Type B pancreatic cell (in vitro differentiated cells): ENCODE measurements around the gene KPNB1. TPM values are rescaled to one million over a fixed set of nuclear protein-coding genes. Genes with fewer than 3 reads are reported as not detected.

Experiments
- DNase-seq: peaks from one replicate; pipeline ENCODE4 v3.0.0; 2021; ENCODE audit warnings: mixed read lengths; ENCODE audit not compliant: unreplicated experiment; ENCODE audit errors: extremely low spot score
- H3K27ac Mint-ChIP-seq: 2 replicates; pipeline ENCODE4 v1.8.0; 2021; ENCODE audit warnings: mild to moderate bottlenecking, mixed read lengths
- H3K27me3 Mint-ChIP-seq: 2 replicates; pipeline ENCODE4 v1.8.0; 2021; ENCODE audit warnings: mixed read lengths
- H3K36me3 Mint-ChIP-seq: 2 replicates; pipeline ENCODE4 v1.8.0; 2021; ENCODE audit warnings: mixed read lengths
- H3K4me1 Mint-ChIP-seq: one replicate; pipeline ENCODE4 v1.8.0; 2021; ENCODE audit warnings: mixed read lengths; ENCODE audit not compliant: unreplicated experiment
- H3K4me3 Mint-ChIP-seq: 2 replicates; pipeline ENCODE4 v1.8.0; 2021; ENCODE audit warnings: mild to moderate bottlenecking, mixed read lengths
- H3K9me3 Mint-ChIP-seq: 2 replicates; pipeline ENCODE4 v1.8.0; 2021; ENCODE audit warnings: mixed read lengths
- CTCF ChIP-seq: fragments of 200-600 bp; sonication (generic); conservative IDR thresholded peaks from 2 replicates; pipeline ENCODE4 v1.5.0; 2021; ENCODE audit warnings: antibody characterized with exemption, mild to moderate bottlenecking
- total RNA-seq: library from RNA; stranded (reverse); gene quantifications from 2 replicates; pipeline ENCODE4 v1.2.1, GENCODE V29; 2021; ENCODE audit warnings: low replicate concordance

Gene KPNB1
- total RNA-seq, 1 donor from 2014 or later = 372 TPM

GRCh38 chr17:47690121-47690520, 40.4 kb downstream of the KPNB1 start:
- Mint-ChIP-seq H3K27ac (no peak overlapping the region), H3K36me3 (no peaks in the 10 kb centered on the region), H3K4me3 (no peak overlapping the region), H3K4me1 (peaks cover 28% of the 10 kb centered on the region), H3K9me3 (no peaks in the 10 kb centered on the region), H3K27me3 (no peaks in the 10 kb centered on the region)
- TF ChIP-seq CTCF = no peak
- no peak for DNase-seq

- DNase-seq = no peak
- Mint-ChIP-seq H3K9me3 (no peaks in the 10 kb centered on the region), H3K27ac (no peak overlapping the region), H3K27me3 (no peaks in the 10 kb centered on the region), H3K4me1 (peaks cover 21% of the 10 kb centered on the region), H3K4me3 (peak overlapping the region; percentile 92), H3K36me3 (no peaks in the 10 kb centered on the region)
- TF ChIP-seq CTCF = no peak
These were observed 42.6 kb downstream of the KPNB1 start for GRCh38 chr17:47692137-47692894.

GRCh38 chr17:47692895-47693730, 43.4 kb downstream of the KPNB1 start:
- TF ChIP-seq CTCF = no peak
- Mint-ChIP-seq H3K27me3 (no peaks in the 10 kb centered on the region), H3K27ac (peak overlapping the region; percentile 73), H3K9me3 (no peaks in the 10 kb centered on the region), H3K4me3 (peak overlapping the region; percentile 92), H3K4me1 (peaks cover 21% of the 10 kb centered on the region), H3K36me3 (no peaks in the 10 kb centered on the region)
- no peak for DNase-seq

GRCh38 chr17:47693731-47694580, 44.2 kb downstream of the KPNB1 start, which contains the start of gene TBKBP1:
Gene TBKBP1 (plus strand): TSS chr17:47694161. CDS start chr17:47696113, 1,952 bp downstream.
- H3K4me3 Mint-ChIP-seq = peak within 1 kb of the TSS; percentile 93
- no peaks in the 10 kb centered on the region for H3K9me3 Mint-ChIP-seq
- peak; percentile 89 for DNase-seq
- no peak for TF ChIP-seq CTCF
- no peaks in the 10 kb centered on the region for H3K27me3 Mint-ChIP-seq
- no peaks in the 10 kb centered on the region for H3K36me3 Mint-ChIP-seq
- peaks cover 21% of the 10 kb centered on the region for H3K4me1 Mint-ChIP-seq
- H3K27ac Mint-ChIP-seq = peak within 1 kb of the TSS; percentile 85
